Coronary artery (tissue), 2 donors: ENCODE results near the gene PKN2.
"Not testable (repeated sequence)": the region's sequence is repeated elsewhere in the genome, so short reads cannot be mapped to it uniquely, and the experiment has no call there.

ENCODE experiments used
- DNase-seq: peaks from one replicate; pipeline ENCODE4 v3.0.0-alpha.2; 2017; ENCODE audit warnings: low spot score
- H3K27ac ChIP-seq, 2 donors: fragments of 200-600 bp; sonication (generic); one replicate each; pipeline ENCODE4 v1.5.1; 2016 to 2019
- H3K4me3 ChIP-seq: fragments of 200-600 bp; sonication (generic); 2 replicates; pipeline ENCODE4 v1.5.1; 2016; ENCODE audit warnings: mild to moderate bottlenecking, moderate library complexity
- CTCF ChIP-seq: fragments of 200-600 bp; sonication (generic); IDR thresholded peaks from one replicate; pipeline ENCODE4 v1.5.1; 2019; ENCODE audit warnings: antibody characterized with exemption

The PKN2 gene

GRCh38 chr1:88800382-88801051 lies 116.4 kb downstream of the PKN2 start:
- no peak for DNase-seq
- no peak overlapping the region for H3K27ac ChIP-seq
- no peak overlapping the region for H3K4me3 ChIP-seq
- TF ChIP-seq CTCF, result peak; percentile 26

DNA sequence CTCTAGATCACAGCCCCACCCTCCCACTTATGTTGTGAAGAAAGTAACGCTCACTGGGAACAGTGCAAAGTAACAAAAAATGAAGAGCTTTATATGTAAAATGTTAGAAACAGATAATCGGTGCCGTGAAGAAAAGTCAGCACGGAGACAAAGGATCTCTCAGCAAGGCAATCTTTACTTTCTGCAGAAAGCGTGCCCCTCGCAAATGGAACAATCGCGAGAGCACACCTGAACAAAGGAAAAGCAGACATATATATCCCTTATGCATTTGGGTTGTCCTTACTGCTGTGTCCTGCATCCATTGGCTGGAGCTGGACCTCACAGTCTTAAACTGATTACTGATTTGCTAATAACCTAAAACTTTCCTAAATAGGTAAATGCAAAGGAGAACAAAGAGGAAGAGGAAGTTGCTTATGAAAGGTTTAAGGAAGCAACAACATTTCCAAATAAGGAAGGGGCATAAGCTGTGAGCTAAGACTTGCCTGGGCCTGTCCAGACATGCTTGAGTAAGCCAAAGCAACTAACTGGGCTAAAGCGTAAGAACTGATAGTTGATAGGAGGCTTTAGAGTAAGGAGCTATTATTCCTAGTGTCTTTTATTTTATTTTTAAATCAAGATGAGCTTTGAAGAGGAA lies 117.6 kb downstream of the PKN2 start:
- no peak for TF ChIP-seq CTCF
- Histone ChIP-seq H3K4me3 (no peak overlapping the region), H3K27ac (no peak overlapping the region)
- DNase-seq, result no peak

DNA sequence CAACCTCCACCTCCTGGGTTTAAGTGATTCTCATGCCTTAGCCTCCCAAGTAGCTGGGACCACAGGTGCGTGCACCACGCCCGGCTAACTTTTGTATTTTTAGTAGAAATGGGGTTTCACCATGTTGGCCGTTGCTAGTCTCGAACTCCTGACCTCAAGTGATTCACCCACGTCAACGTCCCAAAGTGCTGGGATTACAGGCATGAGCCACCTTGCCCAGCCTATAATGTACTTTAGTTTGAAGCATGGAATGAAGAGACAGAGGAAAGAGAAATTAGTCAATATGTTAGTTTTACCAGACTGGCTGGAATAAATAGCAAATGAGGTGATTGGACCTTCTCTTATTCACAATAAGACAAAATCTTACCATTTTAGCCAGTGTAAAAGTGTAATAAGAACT lies 118.3 kb downstream of the PKN2 start:
- no peak for DNase-seq
- Histone ChIP-seq H3K4me3 (no peak overlapping the region), H3K27ac (no peak overlapping the region)
- TF ChIP-seq CTCF, result no peak

- H3K4me3 ChIP-seq, result no peak overlapping the region
- no peak for DNase-seq
- no peak overlapping the region for H3K27ac ChIP-seq
- no peak for TF ChIP-seq CTCF
Observed at GRCh38 chr1:88802950-88803349, 118.9 kb downstream of the PKN2 start.

DNA sequence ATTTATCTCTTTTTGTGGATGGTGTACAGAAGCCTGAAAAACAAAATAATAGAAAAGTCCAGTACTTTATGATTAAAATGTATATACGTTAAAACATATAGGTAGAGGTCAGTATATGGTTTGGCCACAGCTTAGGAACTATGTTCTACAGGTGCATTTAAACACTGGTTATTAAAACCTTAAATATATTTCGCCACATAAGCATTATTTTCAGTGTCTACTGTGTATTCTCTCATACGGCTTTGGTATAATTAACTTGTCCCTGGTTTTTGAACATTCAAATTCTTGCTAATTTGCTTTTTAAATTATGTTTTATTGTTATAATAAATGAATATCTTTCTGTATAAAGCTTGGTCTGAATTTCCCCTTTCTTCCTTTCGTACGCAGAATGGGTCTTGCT lies 119.4 kb downstream of the PKN2 start:
- H3K27ac ChIP-seq, result no peak overlapping the region
- no peak for DNase-seq
- no peak overlapping the region for H3K4me3 ChIP-seq
- no peak for TF ChIP-seq CTCF

GRCh38 chr1:88812366-88812765 lies 128.3 kb downstream of the PKN2 start:
- no peak for DNase-seq
- no peak for TF ChIP-seq CTCF
- no peak overlapping the region for H3K27ac ChIP-seq
- H3K4me3 ChIP-seq, result no peak overlapping the region

DNA sequence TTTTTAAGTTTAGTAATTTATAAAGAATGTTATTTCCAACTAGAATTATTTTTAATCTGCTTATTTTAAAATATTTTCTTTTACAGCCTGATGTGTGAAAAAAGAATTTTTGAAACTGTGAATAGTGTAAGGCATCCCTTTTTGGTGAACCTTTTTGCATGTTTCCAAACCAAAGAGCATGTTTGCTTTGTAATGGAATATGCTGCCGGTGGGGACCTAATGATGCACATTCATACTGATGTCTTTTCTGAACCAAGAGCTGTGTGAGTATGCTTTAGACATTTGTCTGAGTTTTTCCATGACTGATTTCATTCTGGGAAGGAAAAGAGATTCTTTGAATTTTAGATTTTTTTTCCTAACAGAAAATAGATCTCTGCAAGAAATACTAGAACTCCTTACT lies 129.4 kb downstream of the PKN2 start:
- TF ChIP-seq CTCF, result no peak
- Histone ChIP-seq H3K27ac (no peak overlapping the region), H3K4me3 (no peak overlapping the region)
- DNase-seq, result no peak

DNA sequence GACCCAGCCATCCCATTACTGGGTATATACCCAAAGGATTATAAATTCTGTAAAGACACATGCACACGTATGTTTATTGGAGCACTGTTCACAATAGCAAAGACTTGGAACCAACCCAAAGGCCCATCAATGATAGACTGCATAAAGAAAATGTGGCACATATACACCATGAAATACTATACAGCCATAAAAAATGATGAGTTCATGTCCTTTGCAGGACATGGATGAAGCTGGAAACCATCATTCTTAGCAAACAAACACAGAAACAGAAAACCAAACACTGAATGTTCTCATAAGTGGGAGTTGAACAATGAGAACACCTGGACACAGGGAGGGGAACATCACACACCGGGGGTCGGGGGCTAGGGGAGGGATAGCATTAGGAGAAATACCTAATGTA lies 135.6 kb downstream of the PKN2 start:
- not testable (repeated sequence) for H3K27ac ChIP-seq, DNase-seq, H3K4me3 ChIP-seq
